ENCODE results near the gene POR.
"Not testable (repeated sequence)": the region's sequence is repeated elsewhere in the genome, so short reads cannot be mapped to it uniquely, and the experiment has no call there.

POR gene

DNA sequence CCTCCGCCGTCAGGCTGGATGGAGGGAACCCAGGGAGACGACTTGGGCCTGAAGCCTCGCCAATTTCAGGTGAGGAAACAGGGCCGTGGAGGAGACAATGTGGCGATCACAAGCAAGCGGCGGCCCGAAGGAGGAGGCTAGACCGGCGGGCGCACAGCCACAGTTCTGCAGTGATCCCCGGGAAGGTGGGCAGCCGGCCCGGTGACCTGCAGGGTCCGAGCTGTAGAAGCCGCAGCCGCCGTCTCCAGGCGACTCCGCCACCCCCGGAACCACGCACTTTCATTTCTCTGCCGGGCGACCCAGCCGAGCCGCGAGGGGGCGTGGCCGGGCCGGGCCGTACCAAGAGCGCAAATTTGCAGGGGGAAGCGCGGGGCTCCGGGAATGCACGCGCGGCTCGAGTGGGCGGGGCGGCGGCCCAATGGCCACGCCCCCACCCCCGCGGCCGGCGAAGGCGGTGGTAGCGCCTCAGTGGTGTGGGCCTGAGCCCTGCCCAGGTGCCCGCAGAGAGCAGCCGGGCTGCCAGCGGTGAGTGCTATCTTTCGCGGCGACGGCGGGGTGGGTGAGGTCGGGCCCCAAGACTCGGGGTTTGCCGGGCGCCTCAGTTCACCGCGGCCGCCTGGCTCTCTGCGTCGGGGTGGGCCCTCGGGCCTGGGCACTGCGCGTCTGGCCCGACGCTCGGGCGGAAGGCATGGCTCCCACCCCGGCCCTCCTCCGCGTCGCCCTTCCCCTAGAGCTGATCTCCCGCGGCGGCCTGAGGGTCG, at the start of gene POR:
POR (plus strand) TSS at position 501 of the 761 bp plus-strand sequence. CDS start 38,847 bp downstream, outside the sequence.
- DNase-seq: peak; percentile 85

DNA sequence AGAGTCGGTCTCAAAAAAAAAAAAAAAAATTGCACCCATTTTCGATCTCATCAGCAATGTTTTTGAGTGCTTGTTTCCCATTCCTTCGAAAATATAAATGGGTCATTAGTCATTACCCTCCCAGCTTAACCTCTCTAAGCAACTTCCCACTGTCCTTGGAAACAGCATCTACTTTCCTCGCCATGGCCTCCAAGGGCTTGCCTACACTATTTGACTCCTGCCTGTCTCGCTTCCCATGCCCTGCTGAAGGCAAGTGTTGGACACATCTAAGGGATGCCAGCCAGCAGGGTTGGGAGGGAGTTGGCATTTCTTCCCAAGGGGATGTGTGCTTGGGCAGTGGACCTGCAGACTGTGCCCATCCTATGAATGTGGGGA, 48.9 kb upstream of the POR start:
- DNase-seq: no peak

DNA sequence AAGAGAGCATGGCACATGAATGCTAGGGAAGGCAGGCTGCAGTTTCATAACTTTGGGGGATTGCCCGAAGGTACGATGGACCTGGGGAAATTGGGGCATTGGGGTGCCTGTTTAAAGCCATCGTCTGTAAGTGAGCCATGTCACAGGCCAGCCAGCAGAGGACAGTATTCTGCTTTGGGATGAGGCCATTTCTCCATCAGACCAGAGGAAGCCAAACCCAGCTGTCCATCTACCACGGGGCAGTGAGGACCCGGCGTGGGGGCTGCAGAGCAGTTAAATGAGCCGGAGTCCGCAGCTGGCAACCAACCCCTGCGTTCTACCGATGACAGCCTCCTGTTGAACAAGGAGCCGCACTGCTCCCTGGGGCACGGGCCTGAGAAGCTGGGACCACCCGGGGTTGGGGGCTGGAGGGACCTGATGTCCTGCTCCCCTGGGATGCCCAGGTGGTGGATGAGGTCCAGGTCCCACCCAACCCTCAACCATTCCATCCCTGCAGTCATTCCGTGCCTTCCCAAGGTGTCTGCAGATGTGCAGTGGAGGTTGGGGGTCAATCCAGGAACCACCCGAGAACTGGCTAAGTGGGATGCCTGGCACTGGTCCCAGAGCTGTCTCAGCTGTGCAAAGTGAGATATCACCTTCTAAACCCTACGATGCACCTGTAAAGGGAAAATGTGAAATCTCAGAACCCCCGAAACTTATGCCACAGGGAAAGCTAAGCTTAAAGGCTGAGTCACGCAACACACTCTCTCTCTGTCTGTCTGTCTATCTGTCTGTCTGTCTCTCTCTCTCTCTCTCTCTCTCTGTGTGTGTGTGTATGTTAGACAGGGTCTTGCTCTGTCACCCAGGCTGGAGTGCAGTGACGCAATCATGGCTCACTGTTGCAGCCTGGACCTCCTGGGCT, 48.2 kb upstream of the POR start:
- peak; percentile 78 for DNase-seq

DNA sequence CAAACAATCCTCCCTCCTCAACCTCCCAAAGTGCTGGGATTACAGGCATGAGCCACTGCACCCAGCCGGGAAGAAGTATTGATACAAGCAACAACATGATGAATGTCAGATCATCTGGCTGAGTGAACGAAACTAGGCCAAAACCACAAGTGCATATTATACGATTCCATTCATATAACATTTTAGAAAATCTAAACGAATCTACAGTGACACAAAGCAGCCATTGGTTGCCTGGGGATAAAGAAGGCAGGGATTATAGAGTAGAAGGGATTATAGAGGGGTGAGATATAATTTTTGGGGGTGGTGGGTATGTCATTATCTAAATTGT, 47.6 kb upstream of the POR start:
- DNase-seq: no peak

DNA sequence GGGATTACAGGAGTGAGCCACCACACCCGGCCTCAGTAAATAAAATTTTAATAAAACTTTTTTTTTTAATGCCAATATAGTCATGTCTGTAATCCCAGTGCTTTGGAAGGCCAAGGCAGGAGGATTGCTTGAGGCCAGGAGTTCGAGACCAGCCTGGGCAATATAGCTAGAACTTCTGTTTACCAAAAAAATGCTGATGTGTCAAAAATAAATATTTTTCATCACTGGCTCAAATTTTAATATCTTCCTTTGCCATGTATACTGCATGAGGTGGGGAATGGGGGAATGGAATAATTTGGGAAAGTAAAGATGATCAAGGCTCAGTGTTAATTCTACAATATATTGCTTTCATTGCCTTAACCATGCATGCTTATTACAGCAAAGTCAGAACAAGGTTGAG, 46.8 kb upstream of the POR start:
- no peak for DNase-seq

DNA sequence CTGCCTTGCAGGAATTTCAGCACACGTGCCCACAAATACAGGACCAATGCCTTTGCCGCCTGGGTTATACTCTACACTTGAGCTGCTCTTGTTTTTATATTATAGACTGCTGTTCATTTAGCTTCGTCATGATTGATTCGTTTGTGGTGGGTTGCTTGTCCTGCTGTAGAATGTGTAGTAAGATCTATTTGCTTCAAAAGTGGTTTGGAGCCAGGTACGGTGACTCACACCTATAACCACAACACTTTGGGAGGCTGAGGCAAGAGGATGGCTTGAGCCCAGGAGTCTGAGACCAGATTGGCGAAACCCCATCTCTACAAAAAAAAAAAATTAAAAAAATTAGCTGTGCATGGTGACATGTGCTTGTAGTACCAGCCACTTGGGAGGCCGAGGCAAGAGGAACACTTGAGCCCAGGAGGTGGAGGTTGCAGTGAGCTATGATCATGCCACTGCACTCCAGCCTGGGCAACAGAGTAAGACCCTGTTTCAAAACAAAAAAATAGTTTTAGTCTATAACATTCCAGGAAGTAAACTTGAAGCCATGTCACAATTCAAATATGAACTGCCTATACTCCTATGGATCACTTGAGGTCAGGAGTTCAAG, 45.1 kb upstream of the POR start:
- no peak for DNase-seq

DNA sequence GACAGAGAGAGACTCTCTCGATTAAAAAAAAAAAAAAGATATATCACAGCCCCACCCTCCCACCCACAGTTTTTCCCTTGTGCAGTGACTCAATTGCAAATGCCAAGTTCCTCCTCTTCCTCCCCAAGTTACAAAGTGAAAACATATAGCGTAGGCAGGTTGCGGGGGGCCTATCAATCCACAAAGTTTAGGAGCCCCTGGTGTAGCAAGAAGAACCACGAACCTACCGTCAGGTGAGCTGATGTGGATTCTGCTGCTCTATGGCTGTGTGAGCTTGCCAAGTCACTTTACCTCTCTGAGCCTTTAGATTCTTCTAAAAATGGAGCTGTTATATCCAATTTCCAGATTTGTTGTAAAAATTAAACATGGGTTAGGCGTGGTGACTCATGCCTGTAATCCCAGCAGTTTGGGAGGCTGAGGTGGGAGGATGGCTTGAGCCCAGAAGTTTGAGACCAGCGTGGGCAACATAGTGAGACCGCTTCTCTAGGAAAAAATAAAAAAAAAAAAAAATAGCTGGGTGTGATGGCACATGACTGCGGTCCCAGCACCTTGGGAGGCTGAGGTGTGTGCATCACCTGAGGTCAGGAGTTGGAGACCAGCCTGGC, 44.3 kb upstream of the POR start:
- DNase-seq: no peak

DNA sequence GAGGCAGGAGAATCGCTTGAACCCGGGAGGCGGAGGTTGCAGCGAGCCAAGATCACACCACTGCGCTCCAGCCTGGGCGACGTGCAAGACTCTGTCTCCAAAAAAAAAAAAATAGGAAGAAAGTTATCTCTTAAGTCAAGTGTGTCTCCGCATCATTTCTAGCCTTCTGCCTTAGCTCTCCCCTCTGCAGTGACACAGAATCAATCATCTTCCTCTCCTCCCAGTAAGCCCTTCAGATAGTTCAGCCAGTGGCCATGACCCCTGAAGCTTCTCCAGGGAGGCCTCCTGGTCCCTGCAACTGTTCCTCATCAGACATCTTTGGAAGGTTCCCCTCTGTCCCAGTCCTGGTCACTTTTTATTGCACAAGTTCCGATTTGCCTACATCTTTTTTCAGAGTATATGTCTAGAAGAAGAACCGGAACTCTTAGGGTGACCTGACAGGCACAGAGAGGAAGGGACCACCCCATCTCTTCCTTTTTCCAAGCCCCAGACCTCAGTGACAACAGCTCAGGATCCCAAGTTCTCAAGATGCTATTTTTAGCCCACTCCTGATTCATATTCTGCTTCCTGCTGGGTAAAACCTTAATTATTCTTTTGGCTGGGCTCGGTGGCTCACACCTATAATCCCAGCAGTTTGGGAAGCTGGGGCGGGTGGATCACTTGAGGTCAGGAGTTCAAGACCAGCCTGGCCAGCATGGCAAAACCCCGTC, 42.7 kb upstream of the POR start:
- peak; percentile 79 for DNase-seq

DNA sequence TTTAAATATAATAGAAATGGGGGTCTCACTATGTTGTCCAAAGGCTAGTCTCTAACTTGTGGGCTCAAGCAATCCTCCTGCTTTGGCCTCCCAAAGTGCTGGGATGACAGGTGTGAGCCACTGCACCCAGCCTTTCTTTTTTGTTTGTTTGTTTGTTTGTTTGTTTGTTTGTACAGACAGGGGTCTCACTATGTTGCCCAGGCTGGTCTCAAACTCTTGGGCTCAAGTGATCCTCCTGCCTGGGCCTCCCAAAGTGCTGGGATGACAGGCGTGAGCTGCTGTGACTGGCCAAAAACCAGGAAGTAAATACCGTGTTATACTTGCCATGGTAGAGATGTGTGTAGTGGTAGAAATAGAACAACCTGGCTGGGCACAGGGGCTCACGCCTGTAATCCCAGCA, 40.8 kb upstream of the POR start:
- not testable (repeated sequence) for DNase-seq

DNA sequence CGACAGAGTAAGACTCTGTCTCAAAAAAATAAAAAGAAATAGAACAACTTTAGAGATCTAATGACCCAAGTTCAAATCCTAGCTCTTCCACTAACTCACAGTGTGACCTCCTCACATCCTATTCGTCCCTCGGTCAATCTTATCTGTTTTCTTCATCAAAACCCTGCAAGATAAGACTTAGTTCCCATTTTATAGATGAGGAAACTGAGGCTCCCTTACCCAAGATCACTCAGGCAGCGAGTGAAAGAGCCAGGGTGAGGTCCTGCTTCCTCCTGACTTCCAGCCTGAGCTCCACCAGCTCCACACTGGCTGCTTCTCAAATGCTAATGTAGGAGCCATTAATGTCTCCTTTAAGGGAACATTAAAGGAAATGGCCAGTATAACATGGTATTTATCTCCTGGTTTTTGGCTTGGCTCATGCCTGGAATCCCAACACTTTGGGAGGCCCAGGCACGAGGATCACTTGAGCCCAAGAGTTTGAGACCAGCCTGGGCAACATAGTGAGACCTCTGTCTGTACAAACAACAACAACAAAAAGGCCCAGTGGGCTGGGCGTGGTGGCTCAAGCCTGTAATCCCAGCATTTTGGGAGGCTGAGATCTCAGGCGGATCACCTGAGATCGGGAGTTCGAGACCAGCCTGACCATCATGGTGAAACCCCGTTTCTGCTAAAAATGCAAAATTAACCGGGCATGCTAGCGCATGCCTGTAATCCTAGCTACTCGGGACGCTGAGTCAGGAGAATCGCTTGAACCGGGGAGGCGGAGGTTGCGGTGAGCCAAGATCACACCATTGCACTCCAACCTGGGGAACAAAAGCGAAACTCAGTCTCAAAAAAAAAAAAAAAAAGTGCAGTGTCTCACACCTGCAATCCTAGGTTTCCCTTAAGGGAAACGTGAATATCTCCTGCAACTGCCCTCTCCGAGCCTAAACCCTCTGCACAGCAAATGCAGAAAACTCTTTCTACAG, 39.6 kb upstream of the POR start:
- no peak for DNase-seq

DNA sequence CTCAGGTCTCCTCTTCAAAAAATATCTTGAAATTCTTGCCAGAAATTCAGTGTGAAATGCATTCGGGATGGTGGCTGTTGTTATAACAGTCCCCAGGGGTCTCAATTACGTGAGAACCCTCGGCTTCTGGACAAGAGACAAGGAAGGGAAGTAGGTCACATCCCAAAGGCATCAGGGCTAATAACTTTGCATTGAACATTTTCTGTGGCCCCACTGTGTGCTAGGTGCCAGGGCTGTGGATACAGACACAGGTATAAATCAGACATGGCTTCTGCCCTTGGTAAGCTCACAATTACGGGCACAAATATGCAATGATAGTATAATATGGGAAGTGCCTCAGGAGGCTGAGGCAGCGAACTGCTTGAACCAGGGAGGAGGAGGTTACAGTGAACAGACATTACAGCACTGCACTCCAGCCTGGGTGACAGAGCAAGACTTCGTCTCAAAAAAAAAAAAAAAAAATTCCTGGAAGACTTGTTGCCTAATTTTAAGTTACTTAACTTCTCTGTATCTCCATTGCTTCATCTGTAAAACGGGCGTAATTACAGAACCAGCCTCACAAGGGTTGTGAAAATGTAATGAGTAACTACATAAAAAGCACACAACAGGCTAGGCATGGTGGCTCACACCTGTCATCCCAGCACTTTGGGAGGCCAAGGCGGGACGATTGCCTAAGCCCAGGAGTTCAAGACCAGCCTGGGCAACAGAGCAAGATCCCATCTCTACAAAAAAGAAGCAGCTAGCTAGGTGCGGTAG, 38.7 kb upstream of the POR start:
- peak; percentile 89 for DNase-seq

DNA sequence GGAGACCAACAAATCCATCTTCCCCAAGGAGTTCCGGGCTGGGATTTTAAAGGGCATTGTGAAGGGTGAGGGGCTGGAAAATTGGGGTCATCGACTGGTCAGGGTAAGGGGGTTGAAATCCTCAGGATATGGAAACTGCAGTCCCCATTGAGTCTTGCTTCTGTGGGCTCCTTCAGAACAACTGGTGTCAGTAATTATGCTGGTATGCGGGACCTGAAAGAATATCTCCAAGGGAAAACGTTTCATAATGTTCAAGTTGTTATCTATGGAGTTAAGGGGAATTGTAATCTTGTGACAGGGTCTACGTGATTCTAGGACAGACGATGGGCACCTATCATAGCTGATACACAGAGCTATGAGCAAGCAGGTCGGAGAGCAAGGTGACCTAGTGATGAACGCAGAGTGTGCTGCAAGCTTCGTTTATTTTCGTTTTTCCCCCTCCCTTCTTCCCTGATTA, 36.6 kb upstream of the POR start:
- no peak for DNase-seq

DNA sequence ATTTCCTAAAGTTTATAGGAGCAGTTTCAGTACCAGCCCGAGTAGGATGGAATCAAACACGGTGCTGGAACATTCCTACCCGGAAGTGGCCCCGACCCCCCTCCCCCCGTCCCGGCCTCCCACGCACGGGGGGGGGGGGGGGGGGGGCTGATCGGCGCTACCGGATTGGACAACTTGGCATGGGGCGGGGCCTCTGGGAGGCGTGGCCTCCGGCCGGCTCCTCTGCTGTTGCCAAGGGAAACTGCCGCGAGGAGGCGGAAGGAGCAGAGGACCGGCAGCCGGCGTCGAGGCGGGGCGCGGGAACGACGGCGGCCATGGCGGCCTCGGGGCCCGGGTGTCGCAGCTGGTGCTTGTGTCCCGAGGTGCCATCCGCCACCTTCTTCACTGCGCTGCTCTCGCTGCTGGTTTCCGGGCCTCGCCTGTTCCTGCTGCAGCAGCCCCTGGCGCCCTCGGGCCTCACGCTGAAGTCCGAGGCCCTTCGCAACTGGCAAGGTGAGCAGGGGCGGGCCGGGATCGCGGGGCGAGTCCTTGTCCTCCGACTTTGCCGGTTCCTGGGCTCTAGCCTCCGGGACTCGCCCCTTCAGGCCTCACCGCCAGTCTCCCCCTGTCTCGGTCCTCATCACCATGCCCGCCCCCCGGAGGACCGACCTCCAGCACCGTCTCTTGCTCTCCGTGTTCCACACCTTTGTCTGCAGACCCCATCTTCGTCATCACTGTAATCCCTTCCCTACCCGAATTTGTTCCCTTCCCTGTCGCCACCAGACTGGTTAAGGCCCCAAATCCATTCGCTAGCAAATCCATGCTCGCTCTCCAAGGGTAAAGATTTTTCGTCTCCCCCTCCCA, 36.0 kb upstream of the POR start, which contains the start of gene RHBDD2:
RHBDD2 (plus strand) TSS at position 266 of the 843 bp plus-strand sequence; CDS start at position 315, 49 bp downstream.
- DNase-seq: peak; percentile 85

DNA sequence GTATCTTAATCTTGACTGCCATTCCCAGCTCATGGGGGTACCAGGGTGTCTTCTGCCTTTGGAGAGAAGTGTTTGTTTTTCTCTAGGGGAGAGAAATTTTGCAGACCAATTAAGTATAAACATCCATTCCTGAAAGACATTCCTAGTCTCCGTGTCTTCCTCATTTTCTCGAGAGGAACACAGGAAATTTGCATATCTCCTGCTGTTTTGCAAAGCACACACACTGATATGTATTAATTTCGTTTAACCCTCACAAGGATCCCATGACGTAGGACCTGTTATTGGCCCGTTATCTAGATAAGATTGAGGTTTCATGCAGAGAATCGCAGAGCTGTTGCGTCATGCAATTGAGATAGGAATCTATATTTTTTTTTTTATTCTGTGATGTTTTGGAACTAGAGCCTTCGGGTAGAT, 35.2 kb upstream of the POR start:
- DNase-seq: no peak

DNA sequence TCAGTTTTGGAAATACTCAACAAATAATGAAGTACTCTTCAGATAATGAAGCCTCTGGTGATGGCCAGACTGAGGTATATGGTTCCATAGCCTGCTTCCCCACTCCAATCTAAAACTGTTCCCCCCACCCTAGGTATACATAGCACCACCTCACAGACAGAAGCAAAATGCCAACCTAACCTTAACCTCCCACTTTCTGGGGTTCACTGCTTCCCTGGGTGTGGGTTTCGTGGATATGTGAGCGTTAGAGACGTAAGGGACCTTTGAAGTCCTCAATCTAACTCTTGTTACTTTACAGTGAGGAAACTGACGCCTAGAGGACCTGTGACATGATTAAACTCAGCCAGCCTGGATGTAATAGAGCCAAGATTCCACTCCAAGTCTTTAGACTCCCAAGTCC, 34.7 kb upstream of the POR start:
- no peak for DNase-seq

DNA sequence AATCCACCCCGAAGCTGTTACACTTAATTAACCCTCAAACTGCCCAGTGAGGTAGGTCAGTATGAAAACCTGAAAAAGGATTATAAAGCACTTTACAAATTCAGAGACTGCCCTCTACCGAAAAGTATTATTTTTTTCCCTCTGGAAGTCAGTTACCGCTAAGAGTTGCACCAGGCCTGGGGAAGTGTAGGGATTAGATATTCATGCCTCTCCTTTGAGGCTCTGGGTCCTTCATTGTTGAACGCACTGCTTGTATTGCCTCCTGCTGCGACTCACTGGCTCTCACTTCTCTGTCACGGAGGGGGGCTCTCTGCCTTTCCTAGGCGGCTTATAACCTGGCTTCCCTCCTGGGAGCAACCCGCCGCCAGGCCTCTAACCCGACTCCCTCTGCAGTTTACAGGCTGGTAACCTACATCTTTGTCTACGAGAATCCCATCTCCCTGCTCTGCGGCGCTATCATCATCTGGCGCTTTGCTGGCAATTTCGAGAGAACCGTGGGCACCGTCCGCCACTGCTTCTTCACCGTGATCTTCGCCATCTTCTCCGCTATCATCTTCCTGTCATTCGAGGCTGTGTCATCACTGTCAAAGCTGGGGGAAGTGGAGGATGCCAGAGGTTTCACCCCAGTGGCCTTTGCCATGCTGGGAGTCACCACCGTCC, 33.4 kb upstream of the POR start:
- no peak for DNase-seq

DNA sequence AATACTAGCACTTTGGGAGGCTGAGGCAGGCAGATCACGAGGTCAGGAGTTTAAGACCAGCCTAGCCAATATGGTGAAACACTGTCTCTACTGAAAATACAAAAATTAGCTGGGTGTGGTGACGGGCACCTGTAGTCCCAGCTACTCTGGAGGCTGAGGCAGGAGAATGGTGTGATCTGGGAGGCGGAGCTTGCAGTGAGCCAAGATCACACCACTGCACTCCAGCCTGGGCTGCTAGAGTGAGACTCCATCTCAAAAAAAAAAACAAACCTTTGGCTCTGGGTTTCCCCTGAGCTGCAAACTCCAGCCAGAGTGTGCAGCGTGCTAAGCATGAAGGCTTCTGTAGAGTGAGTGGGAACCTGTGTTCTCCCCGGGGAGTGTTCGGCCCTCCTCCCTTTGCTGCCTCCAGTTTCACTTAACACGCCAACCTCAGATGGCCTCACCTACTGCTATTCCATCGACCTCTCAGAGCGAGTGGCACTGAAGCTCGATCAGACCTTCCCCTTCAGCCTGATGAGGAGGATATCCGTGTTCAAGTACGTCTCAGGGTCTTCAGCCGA, 31.6 kb upstream of the POR start:
- not testable (repeated sequence) for DNase-seq

DNA sequence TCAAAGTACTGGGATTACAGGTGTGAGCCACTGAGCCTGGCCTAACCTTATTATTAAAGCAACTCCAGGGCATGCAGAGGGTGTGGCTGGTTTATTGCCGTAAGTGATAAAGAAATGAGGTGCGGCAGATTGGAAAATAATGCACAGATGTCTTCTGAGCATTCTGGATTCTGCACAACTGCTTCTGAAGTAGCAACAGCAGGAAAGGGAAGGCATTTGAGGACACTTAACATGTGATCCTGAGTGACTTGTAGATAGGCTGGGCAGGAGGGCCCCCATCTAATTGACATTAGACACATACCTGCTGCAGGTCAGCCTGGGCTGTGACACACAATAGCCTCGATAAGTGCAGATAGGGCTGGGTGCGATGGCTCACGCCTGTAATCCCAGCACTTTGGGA, 30.5 kb upstream of the POR start:
- DNase-seq: no peak

DNA sequence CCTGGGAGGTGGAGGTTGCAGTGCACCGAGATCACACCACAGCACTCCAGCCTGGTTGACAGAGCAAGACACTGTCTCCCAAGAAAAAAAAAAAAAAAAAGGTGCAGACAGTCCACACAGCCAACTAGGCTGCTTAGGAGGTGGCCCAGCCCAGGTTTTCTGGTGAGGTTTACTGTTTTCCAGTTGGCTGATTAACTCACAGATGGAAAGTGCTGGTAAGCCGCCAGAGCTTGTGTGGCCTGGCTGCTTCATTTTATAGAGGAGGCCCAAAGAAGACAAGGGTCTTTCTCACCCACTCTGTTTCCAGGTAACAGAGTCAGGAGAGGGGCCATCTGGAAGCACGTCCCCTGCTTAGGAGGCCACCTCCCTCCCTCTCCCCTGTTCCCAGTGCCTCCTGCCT, 29.9 kb upstream of the POR start:
- DNase-seq: no peak
